Measurements from ENCODE around the gene LUZP1.

DNA sequence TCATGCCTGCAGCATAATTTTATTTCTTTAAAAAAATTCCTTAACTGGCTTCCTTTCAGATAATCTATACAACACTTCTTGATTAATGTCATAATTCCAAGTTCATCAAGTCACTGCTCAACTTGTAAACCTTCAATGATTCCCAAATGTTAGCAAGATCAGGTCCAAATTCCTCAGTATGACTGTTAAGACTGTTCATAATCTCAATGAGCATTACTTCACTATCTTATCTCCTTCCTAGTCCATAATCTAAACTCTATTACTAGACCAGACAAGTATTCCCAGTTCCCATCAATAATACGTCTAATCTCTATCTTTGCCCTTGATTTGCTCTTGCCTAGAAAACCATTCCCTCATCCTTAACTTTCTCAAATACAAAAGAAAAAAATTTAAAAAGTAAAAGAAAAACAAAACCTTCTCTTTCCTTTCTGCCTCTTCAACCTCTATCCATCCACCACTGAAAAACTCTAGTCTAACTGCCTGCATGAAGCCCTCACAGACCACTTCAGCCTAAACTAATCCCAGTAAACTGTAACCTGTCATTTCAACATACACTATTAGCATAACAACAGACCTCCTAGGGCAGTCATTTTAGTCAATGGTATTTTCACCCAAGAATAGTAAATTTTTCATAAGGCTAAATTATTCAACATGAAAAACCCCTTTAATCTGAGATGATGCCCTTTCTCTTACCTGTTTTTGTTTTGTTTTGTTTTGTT lies 15.5 kb downstream of the LUZP1 start:
- TF ChIP-seq CTCF (IDR thresholded peaks at IDR 0.05) (no peak), ZNF396 (CRISPR knock-in tag; IDR thresholded peaks at IDR 0.05; ENCODE audit: borderline replicate concordance) (no peak), NR2C2 (CRISPR knock-in tag; IDR thresholded peaks at IDR 0.05) (no peak), CREB1 (CRISPR knock-in tag; IDR thresholded peaks at IDR 0.05) (no peak), IRF2 (CRISPR knock-in tag; IDR thresholded peaks at IDR 0.05; ENCODE audit: borderline replicate concordance, low read depth) (no peak), TCF7 (CRISPR knock-in tag; IDR thresholded peaks at IDR 0.05; ENCODE audit: low read depth) (no peak), NFYB (CRISPR knock-in tag; conservative IDR thresholded peaks at IDR 0.05; ENCODE audit: low read depth) (no peak), ATF1 (CRISPR knock-in tag; IDR thresholded peaks at IDR 0.05) (no peak), ZNF121 (CRISPR knock-in tag; IDR thresholded peaks at IDR 0.05) (no peak), ZNF671 (CRISPR knock-in tag; IDR thresholded peaks at IDR 0.05) (no peak)
- TF ChIP-seq, protein P1, sequence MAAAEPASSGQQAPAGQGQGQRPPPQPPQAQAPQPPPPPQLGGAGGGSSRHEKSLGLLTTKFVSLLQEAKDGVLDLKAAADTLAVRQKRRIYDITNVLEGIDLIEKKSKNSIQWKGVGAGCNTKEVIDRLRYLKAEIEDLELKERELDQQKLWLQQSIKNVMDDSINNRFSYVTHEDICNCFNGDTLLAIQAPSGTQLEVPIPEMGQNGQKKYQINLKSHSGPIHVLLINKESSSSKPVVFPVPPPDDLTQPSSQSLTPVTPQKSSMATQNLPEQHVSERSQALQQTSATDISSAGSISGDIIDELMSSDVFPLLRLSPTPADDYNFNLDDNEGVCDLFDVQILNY (CRISPR knock-in tag; IDR thresholded peaks at IDR 0.05): no peak
- TF ChIP-seq, protein P2, sequence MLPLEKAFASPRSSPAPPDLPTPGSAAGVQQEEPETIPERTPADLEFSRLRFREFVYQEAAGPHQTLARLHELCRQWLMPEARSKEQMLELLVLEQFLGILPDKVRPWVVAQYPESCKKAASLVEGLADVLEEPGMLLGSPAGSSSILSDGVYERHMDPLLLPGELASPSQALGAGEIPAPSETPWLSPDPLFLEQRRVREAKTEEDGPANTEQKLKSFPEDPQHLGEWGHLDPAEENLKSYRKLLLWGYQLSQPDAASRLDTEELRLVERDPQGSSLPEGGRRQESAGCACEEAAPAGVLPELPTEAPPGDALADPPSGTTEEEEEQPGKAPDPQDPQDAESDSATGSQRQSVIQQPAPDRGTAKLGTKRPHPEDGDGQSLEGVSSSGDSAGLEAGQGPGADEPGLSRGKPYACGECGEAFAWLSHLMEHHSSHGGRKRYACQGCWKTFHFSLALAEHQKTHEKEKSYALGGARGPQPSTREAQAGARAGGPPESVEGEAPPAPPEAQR (CRISPR knock-in tag; IDR thresholded peaks at IDR 0.05): no peak
